AG04450 (cell line): ENCODE results near the gene CMTM6. TPM values are rescaled to one million over a fixed set of nuclear protein-coding genes. Genes with fewer than 3 reads are reported as not detected.

Experiments used
- CTCF ChIA-PET: fragments of 300-600, 350-600 bp; formaldehyde crosslinking; extraction: SDS; loops from one replicate; lab custom pipeline; 2022; ENCODE audit warnings: antibody characterized with exemption, inconsistent platforms; lab: Charles Lee
- POLR2A ChIA-PET: fragments of 350-600 bp; formaldehyde crosslinking; extraction: SDS; loops from one replicate; lab custom pipeline; 2021; ENCODE audit warnings: antibody characterized with exemption, inconsistent platforms; lab: Yijun Ruan, JAX
- DNase-seq: peaks from one replicate; pipeline ENCODE4 v3.0.0-alpha.2; 2011; ENCODE audit warnings: low read depth, low spot score
- H3K27ac ChIP-seq: one replicate; pipeline ENCODE4 v1.5.1; 2012; ENCODE audit warnings: low read depth, low read length, control low read depth
- H3K27me3 ChIP-seq: one replicate; pipeline ENCODE4 v1.6.0; 2012; ENCODE audit warnings: low read length; ENCODE audit not compliant: control insufficient read depth, insufficient read depth
- H3K4me3 ChIP-seq: 2 replicates; pipeline ENCODE4 v1.5.1; 2011; ENCODE audit warnings: mild to moderate bottlenecking, low read depth, low read length, control low read depth
- H3K9me3 ChIP-seq: 2 replicates; pipeline ENCODE4 v1.5.1; 2012; ENCODE audit warnings: low read length; ENCODE audit not compliant: control insufficient read depth, insufficient read depth
- polyA plus RNA-seq: library from polyadenylated mRNA; depleted of rRNA; stranded (reverse); fragments of >200 nt; gene quantifications from 2 replicates; pipeline ENCODE4 v1.2.3, GENCODE V29; 2011
- TF ChIP-seq, protein P1 (sequence below): IDR thresholded peaks from 2 replicates; pipeline ENCODE4 v1.5.1; 2011; ENCODE audit warnings: low read depth, low read length, control low read depth, inconsistent platforms

Gene CMTM6
- polyA plus RNA-seq, 1 experiment: 76.3 TPM

DNA sequence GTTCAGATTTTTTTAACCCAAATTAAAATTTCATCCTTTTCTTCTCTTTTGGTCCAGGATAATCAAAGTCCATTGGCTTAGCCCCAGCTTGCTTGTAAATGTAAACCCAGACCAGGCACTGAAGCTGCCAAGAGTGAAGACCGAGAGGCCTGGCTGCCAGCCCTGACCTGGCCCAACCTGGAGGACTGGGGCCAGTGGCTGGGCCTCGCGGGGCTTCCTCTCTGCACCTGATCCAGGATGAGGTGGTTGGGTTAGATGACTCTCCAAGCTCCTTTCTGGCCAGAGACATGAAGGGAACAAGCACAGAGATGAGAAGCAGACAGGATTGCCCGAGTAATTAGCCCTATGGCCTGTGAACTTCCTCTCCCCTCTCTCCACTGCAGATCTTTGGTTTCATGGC lies 50.6 kb downstream of the CMTM6 start:
- Histone ChIP-seq H3K27ac (no peak overlapping the region), H3K4me3 (no peak overlapping the region), H3K9me3 (no peaks in the 10 kb centered on the region; the same call in 1 of the 2 replicates), H3K27me3 (no peaks in the 10 kb centered on the region)
- ChIA-PET POLR2A (no interaction called here), CTCF (interaction anchor here (0.6 to 2.9 kb wide), 3 partner anchors 16 to 458 kb away, joined by 4 to 13 read pairs (median 6); no protein-coding TSS in a partner anchor)
- no peak for DNase-seq
- TF ChIP-seq, protein P1, sequence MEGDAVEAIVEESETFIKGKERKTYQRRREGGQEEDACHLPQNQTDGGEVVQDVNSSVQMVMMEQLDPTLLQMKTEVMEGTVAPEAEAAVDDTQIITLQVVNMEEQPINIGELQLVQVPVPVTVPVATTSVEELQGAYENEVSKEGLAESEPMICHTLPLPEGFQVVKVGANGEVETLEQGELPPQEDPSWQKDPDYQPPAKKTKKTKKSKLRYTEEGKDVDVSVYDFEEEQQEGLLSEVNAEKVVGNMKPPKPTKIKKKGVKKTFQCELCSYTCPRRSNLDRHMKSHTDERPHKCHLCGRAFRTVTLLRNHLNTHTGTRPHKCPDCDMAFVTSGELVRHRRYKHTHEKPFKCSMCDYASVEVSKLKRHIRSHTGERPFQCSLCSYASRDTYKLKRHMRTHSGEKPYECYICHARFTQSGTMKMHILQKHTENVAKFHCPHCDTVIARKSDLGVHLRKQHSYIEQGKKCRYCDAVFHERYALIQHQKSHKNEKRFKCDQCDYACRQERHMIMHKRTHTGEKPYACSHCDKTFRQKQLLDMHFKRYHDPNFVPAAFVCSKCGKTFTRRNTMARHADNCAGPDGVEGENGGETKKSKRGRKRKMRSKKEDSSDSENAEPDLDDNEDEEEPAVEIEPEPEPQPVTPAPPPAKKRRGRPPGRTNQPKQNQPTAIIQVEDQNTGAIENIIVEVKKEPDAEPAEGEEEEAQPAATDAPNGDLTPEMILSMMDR: no peak

- Histone ChIP-seq H3K27me3 (no peaks in the 10 kb centered on the region), H3K27ac (no peak overlapping the region), H3K9me3 (no peaks in the 10 kb centered on the region; the same call in 1 of the 2 replicates), H3K4me3 (no peak overlapping the region)
- ChIA-PET CTCF (interaction anchor here (2.9 kb wide), 1 partner anchor 17 kb away, joined by 13 read pairs; no protein-coding TSS in a partner anchor), POLR2A (no interaction called here)
- DNase-seq: no peak
- TF ChIP-seq, protein P1: no peak
These were observed 51.5 kb downstream of the CMTM6 start for GRCh38 chr3:32450992-32451659.

DNA sequence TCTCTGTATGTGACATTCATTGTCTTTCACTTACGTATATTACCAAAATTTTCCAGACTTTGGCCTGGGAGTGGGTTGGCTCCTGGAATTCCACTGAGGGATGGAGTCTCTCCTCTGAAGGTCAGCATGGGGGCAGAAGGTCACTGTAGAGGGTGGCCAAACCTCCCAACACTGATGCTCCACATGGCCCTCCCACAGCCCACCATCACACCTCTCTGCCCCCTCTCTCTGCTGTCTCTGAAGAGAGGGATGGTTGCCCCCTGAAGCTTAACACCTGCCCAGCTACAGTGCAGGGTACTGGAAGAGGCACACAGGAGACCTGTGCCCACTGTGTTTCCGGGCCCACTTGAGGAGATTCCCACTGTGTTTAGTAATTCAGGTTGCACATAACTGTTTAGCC lies 52.2 kb downstream of the CMTM6 start:
- Histone ChIP-seq H3K27me3 (no peaks in the 10 kb centered on the region), H3K27ac (no peak overlapping the region), H3K4me3 (no peak overlapping the region), H3K9me3 (no peaks in the 10 kb centered on the region; the same call in 1 of the 2 replicates)
- POLR2A ChIA-PET: interaction anchor here (0.6 kb wide), 1 partner anchor 153 kb away, joined by 3 read pairs; no protein-coding TSS in a partner anchor
- no peak for DNase-seq
- CTCF ChIA-PET: interaction anchor here (2.9 kb wide), 1 partner anchor 18 kb away, joined by 13 read pairs; no protein-coding TSS in a partner anchor
- TF ChIP-seq, protein P1: no peak

- Histone ChIP-seq H3K27me3 (no peaks in the 10 kb centered on the region), H3K9me3 (no peaks in the 10 kb centered on the region), H3K4me3 (no peak overlapping the region), H3K27ac (no peak overlapping the region)
- TF ChIP-seq, protein P1: no peak
- ChIA-PET CTCF (interaction anchor here (1.0 to 2.9 kb wide), 2 partner anchors 18 to 75 kb away, joined by 4 to 13 read pairs; no protein-coding TSS in a partner anchor), POLR2A (no interaction called here)
- DNase-seq: no peak
These were observed 53.0 kb downstream of the CMTM6 start for GRCh38 chr3:32449691-32450090.
